Trophoblast cell (in vitro differentiated cells and primary cell): ENCODE data around the gene OR51T1. TPM values are rescaled to one million over a fixed set of nuclear protein-coding genes. Genes with fewer than 3 reads are reported as not detected.

Experiments used
- DNase-seq, 2 donors: peaks; one replicate each; pipeline ENCODE4 v3.0.0-alpha.2; 2016
- H2AFZ ChIP-seq: 2 replicates; pipeline ENCODE4 v1.6.1; 2013; ENCODE audit warnings: low read length, moderate library complexity, mild to moderate bottlenecking; ENCODE audit not compliant: insufficient read depth, poor library complexity
- H2AK5ac ChIP-seq: 2 replicates; pipeline ENCODE4 v1.6.1; 2013; ENCODE audit warnings: mild to moderate bottlenecking, low read length
- H2BK120ac ChIP-seq: 2 replicates; pipeline ENCODE4 v1.6.1; 2013; ENCODE audit warnings: low read length, mild to moderate bottlenecking, moderate library complexity; ENCODE audit not compliant: insufficient read depth, poor library complexity
- H2BK12ac ChIP-seq: 2 replicates; pipeline ENCODE4 v1.6.1; 2013; ENCODE audit warnings: mild to moderate bottlenecking, low read length, moderate library complexity
- H2BK5ac ChIP-seq: 2 replicates; pipeline ENCODE4 v1.6.1; 2013; ENCODE audit warnings: low read length, low read depth, moderate library complexity, mild to moderate bottlenecking; ENCODE audit not compliant: poor library complexity
- H3K14ac ChIP-seq: 2 replicates; pipeline ENCODE4 v1.6.1; 2013; ENCODE audit warnings: mild to moderate bottlenecking, low read length
- H3K18ac ChIP-seq: 2 replicates; pipeline ENCODE4 v1.6.1; 2013; ENCODE audit warnings: mild to moderate bottlenecking, low read length
- H3K23ac ChIP-seq: 2 replicates; pipeline ENCODE4 v1.6.1; 2013; ENCODE audit warnings: low read length
- H3K27ac ChIP-seq: 2 replicates; pipeline ENCODE4 v1.5.1; 2013; ENCODE audit warnings: low read depth, mild to moderate bottlenecking, inconsistent platforms, low read length, moderate library complexity
- H3K27me3 ChIP-seq: 2 replicates; pipeline ENCODE4 v1.6.1; 2013; ENCODE audit warnings: inconsistent platforms, mild to moderate bottlenecking, low read length, moderate library complexity; ENCODE audit not compliant: insufficient read depth
- H3K36me3 ChIP-seq, 2 experiments: 1 replicate in 1 of 2; 2 replicates in 1 of 2; pipeline ENCODE4 v1.6.1; 2013; ENCODE audit warnings: low read length in 2 of 2, mild to moderate bottlenecking in 2 of 2, moderate library complexity in 1 of 2; ENCODE audit not compliant: insufficient read depth in 2 of 2, control insufficient read depth in 1 of 2
- H3K4ac ChIP-seq: 2 replicates; pipeline ENCODE4 v1.6.1; 2013; ENCODE audit warnings: low read depth, mild to moderate bottlenecking, low read length, moderate library complexity
- H3K4me1 ChIP-seq, 2 experiments: 1 replicate in 1 of 2; 2 replicates in 1 of 2; pipeline ENCODE4 v1.6.1; 2013; ENCODE audit warnings: low read length in 2 of 2, mild to moderate bottlenecking in 2 of 2, moderate library complexity in 1 of 2; ENCODE audit not compliant: insufficient read depth in 2 of 2, control insufficient read depth in 1 of 2
- H3K4me2 ChIP-seq: 2 replicates; pipeline ENCODE4 v1.6.1; 2013; ENCODE audit warnings: inconsistent platforms, mild to moderate bottlenecking, low read length, moderate library complexity
- H3K4me3 ChIP-seq: 2 replicates; pipeline ENCODE4 v1.5.1; 2013; ENCODE audit warnings: mild to moderate bottlenecking, low read depth, low read length, inconsistent platforms
- H3K79me1 ChIP-seq: one replicate; pipeline ENCODE4 v1.6.1; 2013; ENCODE audit warnings: low read length
- H3K79me2 ChIP-seq: 2 replicates; pipeline ENCODE4 v1.6.1; 2013; ENCODE audit warnings: low read length, mild to moderate bottlenecking; ENCODE audit not compliant: control insufficient read depth, insufficient read depth, poor library complexity
- H3K9ac ChIP-seq: 2 replicates; pipeline ENCODE4 v1.6.1; 2013; ENCODE audit warnings: mild to moderate bottlenecking, low read length
- H3K9me3 ChIP-seq: 2 replicates; pipeline ENCODE4 v1.6.1; 2013; ENCODE audit warnings: low read depth, mild to moderate bottlenecking, control low read depth, inconsistent platforms, low read length; ENCODE audit not compliant: insufficient read depth
- H4K12ac ChIP-seq: 2 replicates; pipeline ENCODE4 v1.6.1; 2013; ENCODE audit warnings: low read depth, mild to moderate bottlenecking, low read length, moderate library complexity
- H4K8ac ChIP-seq: 2 replicates; pipeline ENCODE4 v1.6.1; 2013; ENCODE audit warnings: low read depth, mild to moderate bottlenecking, low read length, moderate library complexity
- H4K91ac ChIP-seq: one replicate; pipeline ENCODE4 v1.6.1; 2013; ENCODE audit warnings: low read depth, mild to moderate bottlenecking, low read length, moderate library complexity
- whole genome bisulfite sequencing: extraction: QIAGEN DNeasy Blood & Tissue Kit; methylation state at CpG from one replicate; pipeline ENCODE4 v1.1.7; 2013; ENCODE audit warnings: missing lambda C conversion rate; ENCODE audit not compliant: insufficient read length, insufficient coverage; ENCODE audit errors: extremely low coverage; 5-methylcytosine and 5-hydroxymethylcytosine counted together
- polyA plus RNA-seq: library from polyadenylated mRNA; stranded (reverse); fragments of 200-250 nt; gene quantifications from 2 replicates; pipeline ENCODE4 v1.2.3, GENCODE V29; 2013

OR51T1 gene
- polyA plus RNA-seq: not detected in 2 replicates

- H3K18ac ChIP-seq: no peak within 1 kb of the TSS
- no peak within 1 kb of the TSS for H3K14ac ChIP-seq
- H3K36me3 ChIP-seq: no peaks in the 10 kb centered on the region
- H2BK12ac ChIP-seq: no peak within 1 kb of the TSS
- no peaks in the 10 kb centered on the region for H3K79me2 ChIP-seq
- no peak within 1 kb of the TSS for H2AK5ac ChIP-seq
- no peak for DNase-seq
- H4K12ac ChIP-seq: no peak within 1 kb of the TSS
- no peak within 1 kb of the TSS for H2AFZ ChIP-seq
- no peaks in the 10 kb centered on the region for H3K9me3 ChIP-seq
- H3K27me3 ChIP-seq: no peaks in the 10 kb centered on the region
- no CpG with 5 or more reads among the region's 8 CpGs for WGBS
- no peaks in the 10 kb centered on the region for H3K79me1 ChIP-seq
- no peak within 1 kb of the TSS for H3K23ac ChIP-seq
- H4K91ac ChIP-seq: no peak within 1 kb of the TSS
- no peak within 1 kb of the TSS for H3K27ac ChIP-seq
- H3K4me3 ChIP-seq: no peak within 1 kb of the TSS
- H3K4ac ChIP-seq: no peak within 1 kb of the TSS
- no peak within 1 kb of the TSS for H2BK5ac ChIP-seq
- no peak within 1 kb of the TSS for H3K4me2 ChIP-seq
- H3K9ac ChIP-seq: no peak within 1 kb of the TSS
- no peak within 1 kb of the TSS for H2BK120ac ChIP-seq
- peaks cover 0 to 3% of the 10 kb centered on the region in 2 experiments for H3K4me1 ChIP-seq
- no peak within 1 kb of the TSS for H4K8ac ChIP-seq
Observed at GRCh38 chr11:4881860-4882500, at the start of gene OR51T1. Gene OR51T1 (plus strand): TSS chr11:4881900. CDS start chr11:4881900, 0 bp downstream.

- Histone ChIP-seq H2BK120ac (no peak overlapping the region), H4K8ac (no peak overlapping the region), H2BK12ac (no peak overlapping the region), H3K79me2 (no peaks in the 10 kb centered on the region), H2BK5ac (no peak overlapping the region), H3K27ac (no peak overlapping the region), H2AFZ (no peak overlapping the region), H3K9ac (no peak overlapping the region), H4K12ac (no peak overlapping the region), H3K4me3 (no peak overlapping the region), H3K23ac (no peak overlapping the region), H3K4me2 (no peak overlapping the region), H2AK5ac (no peak overlapping the region), H3K18ac (no peak overlapping the region), H3K79me1 (no peaks in the 10 kb centered on the region), H3K9me3 (peaks cover 5% of the 10 kb centered on the region), H4K91ac (no peak overlapping the region), H3K4me1 (peaks cover 0 to 2% of the 10 kb centered on the region in 2 experiments), H3K36me3 (no peaks in the 10 kb centered on the region), H3K4ac (no peak overlapping the region), H3K14ac (no peak overlapping the region), H3K27me3 (no peaks in the 10 kb centered on the region)
- no CpG with 5 or more reads among the region's 2 CpGs for WGBS
- no peak for DNase-seq
Observed at GRCh38 chr11:4839851-4840549, 41.7 kb upstream of the OR51T1 start.

- H3K4me3 ChIP-seq: no peak within 1 kb of the TSS
- H2AFZ ChIP-seq: no peak within 1 kb of the TSS
- no peak within 1 kb of the TSS for H3K4ac ChIP-seq
- no peak within 1 kb of the TSS for H4K91ac ChIP-seq
- no peak within 1 kb of the TSS for H4K8ac ChIP-seq
- H3K9ac ChIP-seq: no peak within 1 kb of the TSS
- DNase-seq: no peak
- H3K18ac ChIP-seq: no peak within 1 kb of the TSS
- H3K36me3 ChIP-seq: no peaks in the 10 kb centered on the region
- H3K79me2 ChIP-seq: no peaks in the 10 kb centered on the region
- H4K12ac ChIP-seq: no peak within 1 kb of the TSS
- H2BK12ac ChIP-seq: no peak within 1 kb of the TSS
- no peaks in the 10 kb centered on the region for H3K27me3 ChIP-seq
- H3K23ac ChIP-seq: no peak within 1 kb of the TSS
- no peak within 1 kb of the TSS for H3K14ac ChIP-seq
- H2BK5ac ChIP-seq: no peak within 1 kb of the TSS
- H3K4me2 ChIP-seq: no peak within 1 kb of the TSS
- H3K4me1 ChIP-seq: no peaks in the 10 kb centered on the region
- H2BK120ac ChIP-seq: no peak within 1 kb of the TSS
- no CpG with 5 or more reads among the region's 9 CpGs for WGBS
- no peak within 1 kb of the TSS for H2AK5ac ChIP-seq
- no peaks in the 10 kb centered on the region for H3K9me3 ChIP-seq
- no peaks in the 10 kb centered on the region for H3K79me1 ChIP-seq
- H3K27ac ChIP-seq: no peak within 1 kb of the TSS
Observed at GRCh38 chr11:4848908-4849532, 32.7 kb upstream of the OR51T1 start, which contains the start of gene OR51S1. Gene OR51S1 (minus strand): TSS chr11:4849208. CDS start chr11:4849208, 0 bp downstream.

GRCh38 chr11:4851033-4851432 lies 30.7 kb upstream of the OR51T1 start:
- no CpG with 5 or more reads among the region's 4 CpGs for WGBS
- Histone ChIP-seq H3K36me3 (no peaks in the 10 kb centered on the region), H2AK5ac (no peak overlapping the region)

More at GRCh38 chr11:4851033-4851432, 30.7 kb upstream of the OR51T1 start:
- Histone ChIP-seq H2BK120ac (no peak overlapping the region), H2BK12ac (no peak overlapping the region), H3K9me3 (peaks cover 3% of the 10 kb centered on the region), H3K4me1 (no peaks in the 10 kb centered on the region), H3K79me2 (no peaks in the 10 kb centered on the region), H3K9ac (no peak overlapping the region), H3K4ac (no peak overlapping the region), H2AFZ (peak overlapping the region; percentile 63), H3K14ac (no peak overlapping the region), H4K12ac (peak overlapping the region; percentile 80), H3K27ac (no peak overlapping the region), H4K8ac (no peak overlapping the region), H2BK5ac (no peak overlapping the region), H3K79me1 (no peaks in the 10 kb centered on the region), H3K23ac (no peak overlapping the region), H3K27me3 (no peaks in the 10 kb centered on the region), H3K4me3 (no peak overlapping the region), H3K4me2 (no peak overlapping the region), H3K18ac (no peak overlapping the region), H4K91ac (no peak overlapping the region)
- no peak for DNase-seq
